Activated effector memory CD4-positive, alpha-beta T cell treated with Interleukin-2 at 50 U/mL for 16 hours (primary cell): ENCODE data around the gene ASTL.
"Not testable (repeated sequence)": the region's sequence is repeated elsewhere in the genome, so short reads cannot be mapped to it uniquely, and the experiment has no call there.

Experiments
- DNase-seq: peaks from one replicate; pipeline ENCODE4 v3.0.0-alpha.2; 2020

Gene ASTL

DNA sequence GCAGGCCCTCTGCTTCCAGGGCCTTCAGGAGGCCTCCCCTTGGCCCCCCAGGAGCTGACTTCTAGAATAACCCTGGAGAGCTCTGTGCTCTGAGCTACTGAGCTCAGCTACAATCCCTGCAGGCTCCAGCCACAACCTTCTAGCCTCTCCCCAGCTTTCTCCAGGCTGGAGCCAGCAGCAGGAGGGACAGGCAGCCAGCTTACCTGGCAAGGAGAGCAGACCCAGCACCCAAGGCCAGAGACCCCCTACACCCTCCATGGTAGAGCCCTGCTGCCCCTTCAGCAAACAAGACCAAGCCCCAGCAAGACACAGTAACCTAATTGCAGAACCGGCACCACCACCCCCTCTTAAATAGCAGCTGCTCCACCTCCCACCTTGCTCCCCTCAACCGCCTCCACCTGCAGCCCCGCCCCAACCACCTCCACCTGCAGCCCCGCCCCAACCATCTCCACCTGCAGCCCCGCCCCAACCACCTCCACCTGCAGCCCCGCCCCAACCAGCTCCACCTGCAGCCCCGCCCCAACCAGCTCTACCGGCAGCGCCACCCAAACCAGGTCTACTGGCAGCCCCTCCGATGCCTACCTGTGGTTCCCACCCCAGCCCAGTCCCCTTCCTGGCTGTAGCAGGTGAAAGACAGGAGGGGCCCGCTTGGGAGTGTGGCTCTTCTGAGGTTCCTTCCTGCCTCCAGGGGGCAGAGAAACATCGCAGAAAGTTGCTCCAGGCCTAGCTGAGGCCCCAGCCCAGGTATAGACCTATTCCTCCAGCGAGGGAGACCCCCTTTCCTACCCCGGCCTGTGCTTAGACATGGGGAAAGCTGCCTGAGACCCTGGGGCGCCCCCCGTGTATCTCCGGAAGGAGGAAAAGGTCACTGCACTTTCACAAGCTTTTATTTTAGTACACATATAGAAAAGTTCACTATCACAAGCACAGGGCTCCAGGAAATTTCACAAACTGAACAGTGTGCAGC lies at the start of gene ASTL:
Gene ASTL, minus strand, starts transcription at position 324 of the 967 bp plus-strand sequence. Its CDS starts 66 bp downstream, at position 258.
- DNase-seq = peak; percentile 52

DNA sequence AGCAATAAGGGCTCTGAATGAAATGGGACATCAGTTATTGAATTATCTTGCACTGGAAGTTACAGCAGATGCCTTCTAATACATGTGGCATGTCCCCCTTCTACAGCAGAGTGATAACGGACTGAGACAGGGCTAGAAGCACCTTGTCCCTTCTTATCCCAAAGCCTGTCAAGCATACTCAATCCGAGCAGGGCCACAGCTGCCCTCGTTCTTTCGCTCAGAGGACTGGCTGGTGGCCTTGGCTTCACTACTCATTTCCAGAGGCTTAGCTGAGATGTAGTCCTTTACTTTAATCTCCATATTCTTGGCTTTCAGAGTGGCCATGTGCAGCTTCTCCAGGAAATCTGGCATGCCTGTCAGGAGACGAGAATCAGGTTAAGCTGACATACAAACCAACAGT lies 48.3 kb upstream of the ASTL start:
- no peak for DNase-seq

- no peak for DNase-seq
Observed at GRCh38 chr2:96185516-96185915, 47.2 kb upstream of the ASTL start.

- no peak for DNase-seq
Observed at GRCh38 chr2:96184989-96185388, 46.7 kb upstream of the ASTL start.

DNA sequence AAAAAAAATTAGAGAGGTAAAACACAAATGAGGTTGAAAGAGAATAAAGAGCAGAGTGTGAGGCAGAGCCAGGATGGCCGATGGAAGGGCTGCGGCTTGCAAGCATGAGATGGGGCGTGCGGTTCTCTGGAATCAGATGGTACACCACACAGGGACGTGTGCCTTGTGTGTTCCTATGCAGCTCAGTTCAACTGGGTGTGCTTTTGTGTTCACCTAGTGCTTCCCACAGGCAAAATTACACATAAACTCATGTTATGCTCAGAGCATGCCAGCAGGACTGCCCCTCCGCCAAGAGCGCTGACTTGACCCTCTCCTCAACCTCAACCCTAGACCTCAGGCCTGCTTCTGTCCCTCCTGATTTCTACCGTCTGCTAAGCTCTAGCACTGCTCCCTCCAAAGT lies 45.9 kb upstream of the ASTL start:
- no peak for DNase-seq

DNA sequence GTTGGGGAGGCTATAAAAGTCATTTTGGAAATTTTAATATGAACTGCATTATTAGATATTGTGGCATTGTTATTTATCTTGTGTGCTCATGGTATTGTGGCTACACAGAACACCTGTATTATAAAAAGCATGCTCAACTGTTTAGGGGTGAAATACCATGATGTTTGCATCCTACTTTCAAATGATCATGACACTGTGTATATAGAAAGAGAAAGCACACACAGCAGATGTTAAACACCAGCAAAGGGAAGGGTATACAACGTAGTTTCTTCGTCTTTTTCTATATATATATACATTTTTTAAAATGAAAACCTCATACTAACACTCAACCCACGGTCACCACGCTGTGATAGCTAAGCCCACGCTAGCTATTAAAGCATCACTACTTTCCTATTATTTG lies 43.2 kb upstream of the ASTL start:
- DNase-seq = no peak

DNA sequence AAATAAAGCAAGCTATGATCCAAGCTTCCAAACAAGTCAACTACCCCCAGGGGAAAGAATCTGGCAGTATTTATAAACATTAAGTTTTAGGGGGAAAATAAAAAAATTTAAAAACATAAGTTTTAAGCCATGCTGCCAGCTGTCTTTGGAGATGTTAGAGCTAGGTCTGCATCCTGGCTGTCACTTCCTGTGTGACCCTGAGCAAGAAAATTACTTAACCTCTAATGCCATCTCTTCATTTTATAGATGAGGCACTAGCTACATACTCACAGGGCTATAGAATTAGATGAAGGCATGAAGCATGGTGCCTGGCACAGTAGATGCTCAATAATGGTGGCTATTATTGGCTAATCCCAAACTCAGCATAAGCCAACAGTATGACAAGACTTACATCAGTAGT lies 42.2 kb upstream of the ASTL start:
- no peak for DNase-seq

- no peak for DNase-seq
Observed at GRCh38 chr2:96180002-96180401, 41.7 kb upstream of the ASTL start.

- no peak for DNase-seq
Observed at GRCh38 chr2:96176661-96177060, 38.4 kb upstream of the ASTL start.

DNA sequence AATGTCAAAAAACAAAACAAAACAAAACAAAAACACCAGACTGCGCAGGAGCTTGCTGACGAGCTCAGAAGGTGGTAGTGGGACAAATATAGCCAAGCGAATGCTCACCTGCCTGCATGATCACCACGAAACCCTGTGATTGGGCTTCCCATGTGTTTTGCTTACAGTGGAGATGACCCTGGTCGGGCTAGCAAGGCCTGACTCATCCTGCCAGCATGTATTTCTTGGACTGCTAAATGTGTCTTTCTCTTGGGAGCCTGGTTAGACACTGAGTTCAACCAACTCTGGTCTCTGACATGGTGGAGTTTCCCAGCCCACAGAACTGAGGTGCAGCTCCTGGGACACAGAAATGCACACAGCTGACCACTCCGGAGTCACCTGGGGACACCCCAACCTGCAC lies 37.6 kb upstream of the ASTL start:
- DNase-seq = no peak

GRCh38 chr2:96174251-96175144 lies 36.2 kb upstream of the ASTL start:
- peak; percentile 68 for DNase-seq

- DNase-seq = no peak
Observed at GRCh38 chr2:96171831-96172230, 33.5 kb upstream of the ASTL start.

GRCh38 chr2:96170626-96171025 lies 32.3 kb upstream of the ASTL start:
- DNase-seq = no peak

GRCh38 chr2:96169868-96170507 lies 31.7 kb upstream of the ASTL start:
- no peak for DNase-seq

DNA sequence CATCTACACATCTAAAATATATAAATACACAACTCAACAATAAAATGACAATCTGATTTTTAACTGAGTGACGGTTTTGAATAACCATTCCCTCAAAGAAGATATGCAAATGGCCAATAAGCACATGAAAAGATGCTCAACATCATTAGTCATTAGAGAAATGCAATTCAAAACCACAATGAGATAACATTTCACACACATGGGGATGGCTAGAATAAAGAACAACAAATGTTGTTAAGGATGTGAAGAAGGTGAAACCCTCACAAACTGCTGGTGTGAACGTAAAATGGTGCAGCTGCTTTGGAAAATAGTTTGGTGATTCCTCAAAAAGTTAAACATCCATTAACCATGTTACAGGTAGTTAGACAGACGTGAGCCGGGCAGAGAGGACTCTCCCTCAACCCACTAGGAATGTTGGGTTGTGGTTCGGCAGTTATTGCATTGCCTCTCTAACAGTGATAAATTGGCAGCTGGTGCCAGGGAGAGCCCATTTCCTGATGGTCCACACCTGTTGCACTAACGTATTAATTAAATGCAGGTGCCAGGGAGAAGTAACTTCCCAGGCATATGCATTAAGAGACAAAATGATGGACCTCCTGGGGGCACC lies 29.2 kb upstream of the ASTL start:
- no peak for DNase-seq

DNA sequence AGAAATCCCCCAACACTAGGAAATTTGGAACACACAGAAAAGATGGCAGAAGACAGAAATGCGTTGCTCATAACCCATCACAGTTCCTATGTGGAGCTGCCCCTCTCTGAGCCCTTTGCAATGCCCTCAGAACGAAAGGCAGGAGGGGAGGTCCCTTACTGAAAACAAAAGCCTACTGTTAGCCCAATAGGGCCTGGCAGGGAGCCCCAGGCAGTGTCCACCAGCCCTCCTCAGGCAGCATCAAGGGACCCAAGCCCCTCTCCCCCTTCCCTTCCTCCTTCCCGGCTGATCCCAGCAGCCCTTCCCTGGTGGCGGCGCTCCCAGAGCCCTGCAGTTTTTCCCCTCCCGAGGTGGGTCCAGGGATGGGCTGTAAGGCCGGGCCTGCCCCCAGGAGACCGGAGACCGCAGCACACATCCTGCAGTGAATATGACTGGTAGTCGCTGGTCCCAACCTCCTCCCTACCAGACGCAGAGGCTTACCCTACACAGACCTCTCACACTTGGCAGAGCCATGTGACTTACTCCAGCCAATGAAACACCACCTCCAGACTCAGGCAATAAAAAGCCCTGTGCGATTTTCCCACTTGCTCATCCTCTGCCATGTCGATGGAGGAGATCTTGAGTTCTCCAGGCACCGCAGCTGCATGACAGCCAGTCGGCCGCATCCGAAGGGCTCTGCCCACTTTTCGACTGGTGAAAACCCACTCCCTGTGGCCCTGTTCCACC lies 26.3 kb upstream of the ASTL start:
- peak; percentile 35 for DNase-seq

DNA sequence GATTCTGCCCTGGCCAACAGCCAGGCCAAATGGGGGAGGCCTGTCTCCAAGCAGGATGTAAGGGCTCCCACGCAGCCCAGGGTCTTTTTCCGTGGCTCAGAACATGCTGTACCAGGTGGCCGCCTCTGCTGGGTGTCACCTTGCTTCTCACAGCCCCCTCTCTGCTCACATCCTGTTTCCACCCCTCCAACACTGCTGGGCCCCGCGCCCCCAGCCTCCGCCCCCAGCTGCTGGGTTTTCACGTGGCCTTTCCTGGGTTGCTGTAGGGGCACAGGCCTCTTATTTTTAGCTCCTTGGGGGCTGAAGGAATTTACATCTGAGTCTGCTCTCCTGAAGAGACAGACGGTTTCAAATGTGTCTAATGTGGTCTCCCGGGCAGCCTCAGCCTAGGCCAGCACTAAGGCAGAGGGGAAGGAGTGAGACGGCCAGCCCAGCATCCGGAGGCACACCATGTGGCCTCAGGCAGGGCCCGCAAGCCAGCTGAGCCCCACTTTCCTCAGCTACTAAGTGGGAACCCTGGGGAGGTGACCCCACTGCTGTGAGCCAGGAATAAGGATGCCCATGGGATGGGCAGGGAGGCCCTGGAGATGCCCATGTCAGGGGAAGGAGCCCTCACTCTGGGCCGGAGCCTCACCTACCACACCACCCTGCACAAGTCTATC lies 25.6 kb upstream of the ASTL start:
- no peak for DNase-seq

- no peak for DNase-seq
Observed at GRCh38 chr2:96163415-96163767, 25.1 kb upstream of the ASTL start.

GRCh38 chr2:96161898-96162297 lies 23.6 kb upstream of the ASTL start:
- no peak for DNase-seq

GRCh38 chr2:96160366-96160765 lies 22.1 kb upstream of the ASTL start:
- DNase-seq = not testable (repeated sequence)

DNA sequence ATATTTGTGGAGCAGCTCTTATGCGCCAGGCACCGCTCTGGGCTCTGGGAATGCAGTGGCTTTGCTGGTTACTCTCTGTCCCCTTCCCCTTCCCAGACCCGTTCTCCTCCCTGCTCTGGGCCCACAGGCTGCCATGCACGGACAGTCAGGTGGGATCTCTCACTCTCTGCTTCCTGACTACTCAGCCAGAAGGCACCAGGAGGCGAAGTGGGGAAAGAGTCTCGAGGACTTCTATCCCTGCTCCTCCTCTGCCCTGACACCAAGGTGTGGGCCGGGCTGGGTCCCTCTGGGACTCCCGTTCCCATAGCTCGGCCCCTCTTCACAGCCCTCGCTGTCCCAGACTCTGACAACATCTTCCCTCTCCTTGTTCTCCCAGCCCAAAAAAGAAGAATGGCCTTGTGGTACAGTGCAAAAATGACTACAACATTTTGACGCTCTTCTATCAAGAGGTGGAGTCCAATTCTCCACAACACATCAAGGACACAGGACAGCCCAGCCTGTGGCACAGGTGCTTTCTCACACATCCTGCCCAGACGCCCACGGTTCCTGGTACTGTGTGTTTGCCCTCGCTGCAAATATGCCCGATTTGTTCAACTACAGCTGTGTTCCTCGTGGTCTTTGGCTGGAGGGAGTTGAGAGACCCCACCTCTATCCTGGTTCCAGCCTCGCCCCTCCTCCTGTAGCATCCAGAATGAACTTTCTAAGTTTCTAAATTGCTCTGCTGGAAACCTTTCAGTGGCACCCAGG lies 21.0 kb upstream of the ASTL start:
- peak; percentile 33 for DNase-seq
